Transverse colon (tissue), 3 donors: Measurements from ENCODE around the gene THEM5.
"Not testable (repeated sequence)": the region's sequence is repeated elsewhere in the genome, so short reads cannot be mapped to it uniquely, and the experiment has no call there.

Experiments used
- EP300 ChIP-seq: sonication (generic); formaldehyde crosslinking; IDR thresholded peaks from one replicate; pipeline ENCODE4 v1.6.1; 2017; ENCODE audit warnings: antibody characterized with exemption, low read depth
- TF ChIP-seq, protein P1 (sequence below), 5 experiments: fragments of 200-600 bp in 3 of 5; fragments of 450-650 bp in 2 of 5; sonication (generic) in 3 of 5; IDR thresholded peaks; 1 replicate in 2 of 5; 2 replicates in 3 of 5; pipeline ENCODE4 v1.5.1; 2016 to 2017; ENCODE audit warnings: antibody characterized with exemption in 5 of 5, inconsistent platforms in 3 of 5, mild to moderate bottlenecking in 2 of 5, moderate library complexity in 1 of 5

DNA sequence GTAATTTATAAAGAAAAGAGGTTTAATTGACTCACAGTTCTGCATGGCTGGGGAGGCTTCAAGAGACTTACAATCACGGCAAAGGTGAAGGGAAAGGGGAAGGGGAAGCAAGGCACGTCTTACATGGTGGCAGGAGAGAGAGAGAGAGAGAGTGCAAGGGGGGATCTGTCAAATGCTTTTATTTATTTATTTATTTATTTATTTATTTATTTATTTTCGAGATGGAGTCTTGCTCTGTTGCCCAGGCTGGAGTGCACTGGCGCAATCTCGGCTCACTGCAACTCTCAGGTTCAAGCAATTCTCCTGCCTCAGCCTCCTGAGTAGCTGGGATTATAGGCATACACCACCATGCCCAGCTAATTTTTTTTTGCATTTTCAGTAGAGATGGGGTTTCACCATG is 29.4 kb upstream of the THEM5 start:
- TF ChIP-seq EP300: not testable (repeated sequence)
- TF ChIP-seq, protein P1, sequence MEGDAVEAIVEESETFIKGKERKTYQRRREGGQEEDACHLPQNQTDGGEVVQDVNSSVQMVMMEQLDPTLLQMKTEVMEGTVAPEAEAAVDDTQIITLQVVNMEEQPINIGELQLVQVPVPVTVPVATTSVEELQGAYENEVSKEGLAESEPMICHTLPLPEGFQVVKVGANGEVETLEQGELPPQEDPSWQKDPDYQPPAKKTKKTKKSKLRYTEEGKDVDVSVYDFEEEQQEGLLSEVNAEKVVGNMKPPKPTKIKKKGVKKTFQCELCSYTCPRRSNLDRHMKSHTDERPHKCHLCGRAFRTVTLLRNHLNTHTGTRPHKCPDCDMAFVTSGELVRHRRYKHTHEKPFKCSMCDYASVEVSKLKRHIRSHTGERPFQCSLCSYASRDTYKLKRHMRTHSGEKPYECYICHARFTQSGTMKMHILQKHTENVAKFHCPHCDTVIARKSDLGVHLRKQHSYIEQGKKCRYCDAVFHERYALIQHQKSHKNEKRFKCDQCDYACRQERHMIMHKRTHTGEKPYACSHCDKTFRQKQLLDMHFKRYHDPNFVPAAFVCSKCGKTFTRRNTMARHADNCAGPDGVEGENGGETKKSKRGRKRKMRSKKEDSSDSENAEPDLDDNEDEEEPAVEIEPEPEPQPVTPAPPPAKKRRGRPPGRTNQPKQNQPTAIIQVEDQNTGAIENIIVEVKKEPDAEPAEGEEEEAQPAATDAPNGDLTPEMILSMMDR (IDR thresholded peaks at IDR 0.05): not testable (repeated sequence)
